Stimulated activated CD4-positive, alpha-beta T cell treated with anti-CD3 and anti-CD28 coated beads, TNF-alpha, amount 100 ng/mL, for 48 hours (primary cell): ENCODE results near the gene PLCB1.
"Not testable (repeated sequence)": the region's sequence is repeated elsewhere in the genome, so short reads cannot be mapped to it uniquely, and the experiment has no call there.

Experiments used
- DNase-seq, 3 donors: peaks; one replicate each; pipeline ENCODE4 v3.0.0-alpha.2; 2020; ENCODE audit warnings: low read depth in 3 of 3

PLCB1 gene

GRCh38 chr20:8368670-8369069 lies 236.6 kb downstream of the PLCB1 start:
- no peak for DNase-seq

GRCh38 chr20:8369311-8369710 lies 237.2 kb downstream of the PLCB1 start:
- DNase-seq: no peak

- DNase-seq: no peak
Measured at GRCh38 chr20:8370774-8371173, 238.7 kb downstream of the PLCB1 start.

- DNase-seq: no peak
Measured at GRCh38 chr20:8372824-8373380, 240.8 kb downstream of the PLCB1 start.

GRCh38 chr20:8373579-8373978 lies 241.5 kb downstream of the PLCB1 start:
- no peak for DNase-seq

- DNase-seq: no peak
Measured at GRCh38 chr20:8375898-8376297, 243.8 kb downstream of the PLCB1 start.

GRCh38 chr20:8376940-8377339 lies 244.9 kb downstream of the PLCB1 start:
- DNase-seq: no peak

GRCh38 chr20:8379125-8379524 lies 247.1 kb downstream of the PLCB1 start:
- DNase-seq: not testable (repeated sequence)

- no peak for DNase-seq
Measured at GRCh38 chr20:8385247-8385646, 253.2 kb downstream of the PLCB1 start.

GRCh38 chr20:8386991-8387390 lies 254.9 kb downstream of the PLCB1 start:
- DNase-seq: no peak

GRCh38 chr20:8388141-8388540 lies 256.1 kb downstream of the PLCB1 start:
- DNase-seq: no peak

- DNase-seq: no peak
Measured at GRCh38 chr20:8388707-8389106, 256.6 kb downstream of the PLCB1 start.

GRCh38 chr20:8389381-8390036 lies 257.4 kb downstream of the PLCB1 start:
- DNase-seq: no peak

GRCh38 chr20:8390037-8390433 lies 258.0 kb downstream of the PLCB1 start:
- no peak for DNase-seq

- no peak for DNase-seq
Measured at GRCh38 chr20:8390500-8390899, 258.4 kb downstream of the PLCB1 start.

GRCh38 chr20:8393381-8393780 lies 261.3 kb downstream of the PLCB1 start:
- DNase-seq: no peak

- DNase-seq: no peak
Measured at GRCh38 chr20:8394308-8394945, 262.4 kb downstream of the PLCB1 start.

- DNase-seq: no peak
Measured at GRCh38 chr20:8395956-8396355, 263.9 kb downstream of the PLCB1 start.

GRCh38 chr20:8398263-8399051 lies 266.4 kb downstream of the PLCB1 start:
- DNase-seq: no peak

GRCh38 chr20:8399947-8400346 lies 267.9 kb downstream of the PLCB1 start:
- DNase-seq: no peak

- no peak for DNase-seq
Measured at GRCh38 chr20:8400486-8400885, 268.4 kb downstream of the PLCB1 start.

GRCh38 chr20:8401556-8401955 lies 269.5 kb downstream of the PLCB1 start:
- DNase-seq: no peak

GRCh38 chr20:8402798-8403197 lies 270.7 kb downstream of the PLCB1 start:
- no peak for DNase-seq
